CD14-positive monocyte (primary cell): ENCODE measurements around the gene ZFP92. TPM values are rescaled to one million over a fixed set of nuclear protein-coding genes. Genes with fewer than 3 reads are reported as not detected.

Experiments
- DNase-seq, 3 donors: peaks; one replicate each; pipeline ENCODE4 v3.0.0-alpha.2; 2011 to 2022
- H2AFZ ChIP-seq: 2 replicates; pipeline ENCODE4 v1.6.0; 2012; ENCODE audit warnings: mild to moderate bottlenecking, low read depth, low read length, inconsistent platforms; ENCODE audit not compliant: insufficient read depth, poor library complexity, severe bottlenecking
- H3K27ac ChIP-seq, 2 donors: 1 replicate in 1 of 2; 2 replicates in 1 of 2; pipeline ENCODE4 v1.5.1; 2012 to 2013; ENCODE audit warnings: low read length in 2 of 2, control low read depth in 1 of 2, inconsistent platforms in 1 of 2, low read depth in 1 of 2, mild to moderate bottlenecking in 1 of 2
- H3K27me3 ChIP-seq, 2 donors: one replicate each; pipeline versions ENCODE4 v1.6.0 to v1.6.1; 2011 to 2013; ENCODE audit warnings: low read length in 2 of 2; ENCODE audit not compliant: control insufficient read depth in 2 of 2, insufficient read depth in 2 of 2
- H3K36me3 ChIP-seq, 2 donors: replicated peaks in 1 of 2; 1 replicate in 1 of 2; 2 replicates in 1 of 2; pipeline versions ENCODE4 v1.5.1 to v1.6.1; 2012 to 2013; ENCODE audit warnings: low read length in 2 of 2, control low read depth in 1 of 2, inconsistent platforms in 1 of 2, mild to moderate bottlenecking in 1 of 2; ENCODE audit not compliant: insufficient read depth in 2 of 2, control insufficient read depth in 1 of 2
- H3K4me1 ChIP-seq, 2 donors: 1 replicate in 1 of 2; 2 replicates in 1 of 2; pipeline versions ENCODE4 v1.5.1 to v1.6.1; 2012 to 2013; ENCODE audit warnings: low read length in 2 of 2, control low read depth in 1 of 2, inconsistent platforms in 1 of 2, mild to moderate bottlenecking in 1 of 2, moderate library complexity in 1 of 2; ENCODE audit not compliant: insufficient read depth in 2 of 2, control insufficient read depth in 1 of 2
- H3K4me2 ChIP-seq: replicated peaks from 2 replicates; pipeline ENCODE3; 2012; ENCODE audit warnings: low read length, moderate library complexity, mild to moderate bottlenecking; ENCODE audit not compliant: poor library complexity, severe bottlenecking; ENCODE audit errors: extremely low read depth
- H3K4me3 ChIP-seq, 3 experiments: fragments of 200-600 bp in 1 of 3; sonication (generic) in 1 of 3; replicated peaks in 1 of 3; 1 replicate in 2 of 3; 2 replicates in 1 of 3; pipeline ENCODE4 v1.5.1; 2011 to 2013; ENCODE audit warnings: low read length in 3 of 3, mild to moderate bottlenecking in 3 of 3, control low read depth in 2 of 3, low read depth in 2 of 3, inconsistent platforms in 1 of 3, moderate library complexity in 1 of 3
- H3K79me2 ChIP-seq: 2 replicates; pipeline ENCODE4 v1.6.0; 2012; ENCODE audit warnings: mild to moderate bottlenecking, control low read depth, inconsistent platforms, low read length, moderate library complexity; ENCODE audit not compliant: insufficient read depth
- H3K9ac ChIP-seq: 2 replicates; pipeline ENCODE4 v1.6.0; 2017; ENCODE audit warnings: low read length, mild to moderate bottlenecking; ENCODE audit not compliant: insufficient read depth, poor library complexity, severe bottlenecking
- H3K9me3 ChIP-seq, 2 donors: replicated peaks in 1 of 2; 1 replicate in 1 of 2; 2 replicates in 1 of 2; pipeline versions ENCODE4 v1.5.1 to v1.6.1; 2012 to 2013; ENCODE audit warnings: low read length in 2 of 2, control low read depth in 1 of 2; ENCODE audit not compliant: control insufficient read depth in 1 of 2, insufficient read depth in 1 of 2
- H4K20me1 ChIP-seq: 2 replicates; pipeline ENCODE4 v1.6.0; 2012; ENCODE audit warnings: mild to moderate bottlenecking, low read length, control low read depth, moderate library complexity; ENCODE audit not compliant: insufficient read depth
- H3K27ac Mint-ChIP-seq, 7 donors: one replicate each; pipeline ENCODE4 v1.8.0; 2020; ENCODE audit warnings: mild to moderate bottlenecking in 7 of 7, mixed read lengths in 7 of 7, moderate library complexity in 6 of 7, inconsistent platforms in 2 of 7
- H3K27me3 Mint-ChIP-seq, 3 donors: one replicate each; pipeline ENCODE4 v1.8.0; 2021 to 2022; ENCODE audit warnings: low read depth in 3 of 3, mild to moderate bottlenecking in 3 of 3, mixed read lengths in 3 of 3, moderate library complexity in 3 of 3, inconsistent platforms in 1 of 3
- H3K36me3 Mint-ChIP-seq, 2 donors: one replicate each; pipeline ENCODE4 v1.8.0; 2020; ENCODE audit warnings: mixed read lengths in 2 of 2, inconsistent platforms in 1 of 2, mild to moderate bottlenecking in 1 of 2
- H3K4me1 Mint-ChIP-seq: one replicate; pipeline ENCODE4 v1.8.0; 2020; ENCODE audit warnings: mild to moderate bottlenecking, mixed read lengths
- H3K4me3 Mint-ChIP-seq, 2 donors: one replicate each; pipeline ENCODE4 v1.8.0; 2020; ENCODE audit warnings: mild to moderate bottlenecking in 2 of 2, mixed read lengths in 2 of 2, moderate library complexity in 1 of 2
- H3K9me3 Mint-ChIP-seq, 7 donors: one replicate each; pipeline ENCODE4 v1.8.0; 2020 to 2022; ENCODE audit warnings: mixed read lengths in 7 of 7, mild to moderate bottlenecking in 6 of 7, moderate library complexity in 6 of 7, inconsistent platforms in 2 of 7
- CTCF ChIP-seq: fragments of 200-600 bp; IDR thresholded peaks from one replicate; pipeline ENCODE4 v1.8.0; 2022; ENCODE audit warnings: antibody characterized with exemption, mild to moderate bottlenecking
- WGBS: methylation state at CpG from one replicate; pipeline ENCODE4 v1.1.5; 2013; ENCODE audit warnings: missing lambda C conversion rate; ENCODE audit not compliant: insufficient coverage; 5-methylcytosine and 5-hydroxymethylcytosine counted together
- intact Hi-C, 2 donors: fragments of 100-400 bp; cut with micrococcal nuclease; formaldehyde crosslinking; loops; one replicate each; pipeline versions ENCODE4 v1.15.0 to v1.15.1; 2023
- polyA plus RNA-seq, 3 donors: library from polyadenylated mRNA; depleted of rRNA in 1 of 3; unstranded in 2 of 3; stranded (reverse) in 1 of 3; fragments of 300-500 nt in 2 of 3; fragments of >200 nt in 1 of 3; fragmentation: Illumina TruSeq in 2 of 3; gene quantifications; 1 replicate in 2 of 3; 2 replicates in 1 of 3; pipeline ENCODE4 v1.2.3, GENCODE V29; 2012 to 2021

ZFP92 gene
- polyA plus RNA-seq, 3 donors = 0.04 to 0.96 (median 0.13) TPM

- Histone ChIP-seq H3K4me2 (peak overlapping the region; percentile 16), H3K79me2 (peaks cover 6% of the 10 kb centered on the region), H3K4me3 (no peak overlapping the region), H3K27me3 (no peaks in the 10 kb centered on the region), H3K4me1 (peaks cover 53 to 56% of the 10 kb centered on the region in 2 donors), H3K9ac (no peak overlapping the region), H3K9me3 (no peaks in the 10 kb centered on the region), H3K27ac (peak overlapping the region; percentile 32), H4K20me1 (no peaks in the 10 kb centered on the region), H3K36me3 (no peaks in the 10 kb centered on the region), H2AFZ (no peak overlapping the region)
- intact Hi-C loops = no loop called here
- no peak for TF ChIP-seq CTCF
- H3K4me3 Mint-ChIP-seq = peak overlapping the region in 1 of 2 donors; percentile 37
- peak overlapping the region in 4 of 7 donors; percentile 60 to 82 (median 70) for H3K27ac Mint-ChIP-seq
- WGBS = 3% methylated on average over 6 of the region's 9 CpGs
- peaks cover 0 to 2% (median 0%) of the 10 kb centered on the region in 7 donors for H3K9me3 Mint-ChIP-seq
- DNase-seq = peak; percentile 18 to 43 (median 35)
- H3K27me3 Mint-ChIP-seq = peaks cover 1 to 22% (median 8%) of the 10 kb centered on the region in 3 donors
- peaks cover 55% of the 10 kb centered on the region for H3K4me1 Mint-ChIP-seq
- H3K36me3 Mint-ChIP-seq = peaks cover 0 to 5% of the 10 kb centered on the region in 2 donors
Measured at GRCh38 chrX:153414856-153415510, 3.7 kb downstream of the ZFP92 start.

- Histone ChIP-seq H3K9ac (no peak overlapping the region), H3K36me3 (peaks cover 0 to 4% of the 10 kb centered on the region in 2 donors), H3K9me3 (no peaks in the 10 kb centered on the region), H3K27me3 (no peaks in the 10 kb centered on the region), H3K79me2 (peaks cover 6% of the 10 kb centered on the region), H3K4me3 (no peak overlapping the region), H3K27ac (no peak overlapping the region), H3K4me2 (no peak overlapping the region), H2AFZ (no peak overlapping the region), H3K4me1 (peaks cover 49 to 51% of the 10 kb centered on the region in 2 donors), H4K20me1 (no peaks in the 10 kb centered on the region)
- WGBS = 90% methylated on average over 2 of the region's 12 CpGs
- Mint-ChIP-seq H3K27ac (peak overlapping the region in 5 of 7 donors; percentile 3 to 72 (median 51)), H3K27me3 (peaks cover 4 to 18% (median 6%) of the 10 kb centered on the region in 3 donors), H3K36me3 (peaks cover 10 to 11% of the 10 kb centered on the region in 2 donors), H3K4me3 (no peak overlapping the region), H3K4me1 (peaks cover 51% of the 10 kb centered on the region), H3K9me3 (peaks cover 0 to 5% (median 0%) of the 10 kb centered on the region in 7 donors)
- TF ChIP-seq CTCF = no peak
- DNase-seq = no peak
- intact Hi-C loops = no loop called here
Measured at GRCh38 chrX:153416781-153417450, 5.6 kb downstream of the ZFP92 start.
